ENCODE data around the gene CDK4. TPM values are rescaled to one million over a fixed set of nuclear protein-coding genes. Genes with fewer than 3 reads are reported as not detected.
"Not testable (repeated sequence)": the region's sequence is repeated elsewhere in the genome, so short reads cannot be mapped to it uniquely, and the experiment has no call there.

CDK4 gene
- polyA plus RNA-seq, 5 donors = 221 to 296 (median 246) TPM

GRCh38 chr12:57774634-57775033 is 22.5 kb upstream of the CDK4 start:
- DNase-seq = not testable (repeated sequence)

DNA sequence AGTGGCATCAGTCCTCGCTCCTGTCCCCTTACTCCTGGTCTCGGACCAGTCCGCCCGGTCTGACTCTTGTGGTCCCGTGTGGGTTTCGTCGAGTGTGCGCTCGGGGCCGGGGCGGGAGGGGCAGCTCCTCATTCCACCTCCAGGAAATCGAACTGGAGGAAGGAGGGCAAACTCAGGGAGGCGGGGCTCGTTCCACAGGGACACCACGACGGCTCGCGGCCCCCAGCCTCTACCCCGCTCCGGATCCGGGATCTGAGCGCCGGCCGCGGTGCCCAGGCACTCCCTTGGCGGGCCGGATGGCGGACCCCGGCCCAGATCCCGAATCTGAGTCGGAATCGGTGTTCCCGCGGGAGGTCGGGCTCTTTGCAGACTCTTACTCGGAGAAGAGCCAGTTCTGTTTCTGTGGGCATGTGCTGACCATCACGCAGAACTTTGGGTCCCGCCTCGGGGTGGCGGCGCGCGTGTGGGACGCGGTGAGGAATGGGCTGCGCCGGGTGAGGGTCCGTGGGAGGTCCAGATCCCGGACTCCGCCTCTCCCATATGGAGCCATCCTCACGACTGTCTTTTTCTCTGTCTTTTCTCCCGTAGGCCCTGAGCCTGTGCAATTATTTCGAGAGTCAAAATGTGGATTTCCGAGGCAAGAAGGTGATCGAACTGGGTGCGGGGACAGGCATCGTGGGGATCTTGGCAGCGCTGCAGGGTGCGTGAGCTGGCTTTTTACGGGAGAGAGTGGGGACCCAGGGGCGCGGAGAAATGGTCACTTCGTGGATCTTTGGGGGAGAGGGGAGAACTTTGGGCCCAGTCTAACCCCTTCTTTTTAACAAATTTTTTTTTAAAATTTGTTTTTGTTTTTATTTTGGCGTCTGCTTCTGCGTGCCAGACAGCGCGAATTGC is 20.6 kb upstream of the CDK4 start, which contains the start of gene EEF1AKMT3:
Gene EEF1AKMT3, plus strand, starts transcription at position 186 of the 894 bp plus-strand sequence. Its CDS starts 111 bp downstream, at position 297.
- DNase-seq = peak in 1 of 2 donors; percentile 63

DNA sequence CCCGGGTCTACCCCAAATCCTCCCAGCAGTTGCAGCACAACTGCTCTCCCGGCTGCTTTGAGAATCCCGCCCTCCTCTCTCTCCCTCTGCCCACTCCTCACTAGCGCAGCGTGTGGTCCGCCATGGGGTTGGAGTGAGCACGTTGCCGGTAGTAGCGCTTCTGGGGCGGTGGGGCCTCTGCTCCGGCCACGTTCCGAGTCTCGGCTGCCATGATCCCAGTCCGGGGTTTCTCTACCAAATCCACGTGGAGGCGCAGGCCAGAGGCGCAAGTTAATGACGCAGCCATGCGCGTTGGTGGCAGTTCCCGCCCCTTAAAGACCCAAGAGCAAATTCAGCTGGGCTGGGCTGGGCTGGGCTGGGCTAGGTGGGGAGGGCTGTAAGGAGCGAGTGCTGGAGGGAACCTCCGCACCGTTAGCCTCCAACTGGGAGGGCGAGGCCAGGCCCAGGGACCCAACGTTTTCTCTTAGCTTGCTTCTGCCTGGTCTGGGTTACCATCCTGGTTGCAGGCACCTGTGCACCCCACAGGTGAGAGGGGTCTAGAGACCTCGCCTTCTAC is 19.8 kb upstream of the CDK4 start, which contains the start of gene METTL1:
Gene METTL1, minus strand, starts transcription at position 233 of the 556 bp plus-strand sequence. Its CDS starts 22 bp downstream, at position 211.
- peak; percentile 96 to 98 for DNase-seq

DNA sequence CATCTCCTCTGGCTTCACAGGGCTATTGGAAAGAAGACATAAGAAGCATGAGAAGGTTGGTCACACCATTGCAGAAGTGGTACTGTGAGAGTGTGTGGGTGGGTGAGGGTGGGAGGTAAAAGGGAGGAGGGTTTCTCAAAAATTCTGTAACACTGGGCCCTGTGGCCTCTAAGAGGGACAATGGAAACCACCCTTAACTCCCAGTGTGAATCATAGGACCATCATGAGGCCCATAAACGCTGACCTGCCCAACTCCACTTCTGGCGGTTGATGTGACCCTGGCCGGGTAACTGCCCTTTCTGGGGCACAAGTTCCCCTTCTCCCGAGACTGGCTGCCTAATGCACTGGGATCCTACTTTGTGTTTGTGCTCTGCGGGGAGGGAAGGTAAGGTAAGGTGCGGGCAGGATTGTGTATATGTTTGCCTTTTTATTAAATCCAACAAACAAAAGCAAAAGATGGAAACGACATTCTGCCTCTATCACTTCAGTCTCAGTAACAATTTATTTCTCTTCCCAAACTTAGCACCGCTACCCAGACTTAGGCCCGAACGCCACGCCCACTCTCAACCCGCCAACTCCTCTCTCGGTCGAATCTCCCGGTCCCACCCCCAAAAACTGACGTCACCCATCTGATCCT is 19.2 kb upstream of the CDK4 start:
- no peak for DNase-seq

- DNase-seq = no peak
Measured at GRCh38 chr12:57770734-57771133, 18.6 kb upstream of the CDK4 start.

- DNase-seq = no peak
Measured at GRCh38 chr12:57769594-57769993, 17.5 kb upstream of the CDK4 start.

- no peak for DNase-seq
Measured at GRCh38 chr12:57767876-57768275, 15.8 kb upstream of the CDK4 start.

DNA sequence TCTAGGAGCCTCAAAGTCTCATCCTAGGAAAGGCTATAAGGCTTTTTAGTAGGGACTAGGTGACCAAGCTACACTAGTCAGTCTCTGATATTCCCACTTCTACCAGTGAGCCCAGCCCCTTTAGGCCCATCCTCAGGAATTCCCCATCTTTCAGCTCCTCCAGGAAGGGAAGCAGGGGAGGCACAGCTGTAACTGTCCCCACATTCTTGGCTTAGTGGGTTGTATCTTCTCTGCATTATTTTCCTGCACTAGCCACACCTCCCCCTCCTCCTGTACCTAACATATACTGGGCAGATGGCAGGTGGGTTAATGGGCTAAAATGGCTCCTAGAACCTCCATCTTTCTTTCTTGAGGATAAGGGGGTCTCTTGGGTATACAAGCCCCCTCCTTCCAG is 15.2 kb upstream of the CDK4 start:
- no peak for DNase-seq

DNA sequence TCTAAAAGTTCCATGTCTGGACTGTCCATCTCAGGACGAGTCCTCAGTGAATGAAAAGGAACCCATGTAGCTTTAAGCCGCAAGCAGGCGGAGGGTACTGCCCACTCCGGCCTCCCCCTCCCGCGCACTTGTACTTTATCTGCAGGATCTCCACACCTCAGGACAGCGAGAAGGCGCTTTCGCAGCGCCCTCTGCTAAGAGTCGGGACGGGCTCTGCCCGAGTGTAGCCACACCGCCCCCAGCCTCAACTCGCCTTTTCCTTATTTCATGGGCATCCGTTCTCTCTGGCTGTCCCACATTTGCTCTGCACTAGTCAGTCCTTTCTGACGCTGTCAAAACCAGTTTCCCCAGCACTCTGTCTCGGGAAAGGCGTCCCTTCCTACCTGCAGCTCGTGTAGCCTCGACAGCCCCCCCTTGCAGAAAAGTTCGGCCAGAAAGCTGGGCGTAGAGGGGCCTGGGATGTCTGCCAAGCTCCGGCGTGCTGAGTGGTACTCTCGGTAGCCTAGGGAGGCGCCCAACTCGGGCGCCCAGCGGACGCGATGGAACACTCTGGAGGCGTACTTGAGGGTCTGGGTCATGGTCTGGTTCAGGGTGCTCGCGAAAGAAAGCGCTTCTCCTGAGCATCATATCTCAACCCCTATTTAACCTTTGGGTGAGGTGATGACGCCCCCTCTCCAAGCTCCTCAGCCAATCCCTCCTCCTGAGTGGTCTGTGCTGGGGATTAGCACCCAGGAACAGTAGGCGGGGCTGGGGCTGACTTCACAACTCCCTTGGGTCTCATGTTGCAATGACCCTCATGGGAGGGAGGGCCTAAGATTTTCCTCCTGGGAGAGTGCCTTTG is 14.6 kb upstream of the CDK4 start, which contains the start of gene CYP27B1:
Gene CYP27B1, minus strand, starts transcription at position 615 of the 841 bp plus-strand sequence. Its CDS starts 37 bp downstream, at position 578.
- DNase-seq = no peak

- no peak for DNase-seq
Measured at GRCh38 chr12:57765698-57766463, 13.8 kb upstream of the CDK4 start.

- no peak for DNase-seq
Measured at GRCh38 chr12:57765003-57765697, 13.0 kb upstream of the CDK4 start.

- no peak for DNase-seq
Measured at GRCh38 chr12:57764662-57765002, 12.5 kb upstream of the CDK4 start.

- no peak for DNase-seq
Measured at GRCh38 chr12:57763881-57764661, 12.0 kb upstream of the CDK4 start.

DNA sequence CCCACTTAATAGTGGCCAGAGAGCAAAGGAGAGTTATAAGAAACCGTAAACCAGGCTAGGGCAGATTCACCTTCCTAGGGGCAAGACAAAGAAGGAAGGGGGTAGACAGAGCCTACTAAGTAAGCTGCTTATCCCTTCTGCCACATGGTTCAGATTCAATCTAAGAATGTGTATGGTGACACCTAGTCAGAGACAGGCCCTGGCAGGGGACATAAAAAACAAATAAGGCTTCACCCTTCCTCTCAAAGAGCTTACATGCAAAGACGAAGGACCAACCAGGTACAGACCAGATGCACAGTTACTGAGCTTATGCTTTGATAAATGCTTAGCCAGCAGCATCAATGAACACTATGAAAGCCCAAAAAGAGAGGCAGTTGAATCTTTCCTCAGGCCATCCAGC is 10.4 kb upstream of the CDK4 start:
- DNase-seq = no peak

DNA sequence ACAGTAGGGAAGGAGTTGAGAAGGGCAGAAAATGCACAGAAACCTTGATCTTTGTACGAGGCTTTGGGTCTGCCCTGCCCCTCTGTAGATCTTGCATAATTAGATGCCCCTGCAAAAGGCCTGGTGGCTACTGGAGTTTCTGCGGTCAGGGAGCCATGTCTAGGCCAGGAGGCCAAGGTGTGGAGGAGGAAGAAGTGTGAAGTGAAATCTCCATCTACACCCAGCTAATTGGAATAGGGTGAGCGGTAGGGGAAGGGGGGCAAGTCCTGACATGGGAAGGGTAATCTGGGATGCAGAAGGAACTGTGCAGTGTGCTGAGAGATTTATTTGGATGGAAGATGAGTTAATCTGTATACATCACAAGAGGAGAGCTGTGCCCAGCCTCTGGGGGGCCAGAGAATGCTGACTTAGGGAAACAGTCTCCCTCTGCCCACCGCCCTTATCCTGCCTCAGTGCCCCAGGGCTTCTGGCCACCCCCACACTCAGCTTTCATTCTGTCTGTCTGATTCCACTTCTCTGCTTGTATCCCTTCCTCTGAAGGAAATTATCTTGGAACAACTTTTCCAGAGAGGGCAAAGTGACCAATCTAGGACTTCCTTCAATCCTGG is 9.4 kb upstream of the CDK4 start:
- DNase-seq = no peak

DNA sequence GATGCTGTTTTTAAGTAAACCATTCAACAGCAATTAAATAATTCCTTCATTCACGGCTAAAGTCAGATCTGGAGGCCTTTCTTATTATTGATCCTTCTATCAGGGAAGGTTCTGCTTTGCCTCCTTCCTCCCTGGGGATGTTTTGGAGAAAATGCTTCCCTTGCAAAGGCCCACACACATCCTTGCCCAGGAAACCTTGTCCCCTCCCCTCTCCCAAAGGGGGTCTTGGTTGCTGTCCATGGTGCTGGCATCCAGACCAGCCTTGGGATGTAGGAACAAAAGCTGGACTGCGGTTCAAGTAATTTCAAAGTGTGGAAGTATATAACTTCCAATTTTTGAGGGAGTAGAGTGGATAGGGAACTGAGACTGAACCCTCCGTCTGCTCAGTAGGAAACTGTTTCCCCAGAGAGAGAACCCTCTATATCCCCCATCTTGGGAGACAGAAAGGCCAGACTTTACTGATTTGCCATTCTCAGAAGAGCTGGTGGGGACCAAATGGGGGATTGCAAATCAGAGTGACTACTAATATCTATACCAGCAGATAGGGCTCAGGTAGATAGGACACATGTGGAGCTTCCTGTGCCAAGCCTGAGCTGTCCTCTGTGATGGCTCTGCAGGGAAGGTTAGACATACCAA is 8.4 kb upstream of the CDK4 start:
- DNase-seq = no peak

GRCh38 chr12:57759360-57759980 is 7.4 kb upstream of the CDK4 start:
- no peak for DNase-seq

Measured in right lung (tissue), 5 donors.